Stromal cell of bone marrow (primary cell): Measurements from ENCODE around the gene OR52I2.

ENCODE experiments used
- DNase-seq: peaks from one replicate; pipeline ENCODE4 v3.0.0-alpha.2; 2012; ENCODE audit warnings: low read depth

OR52I2 gene

GRCh38 chr11:4581443-4581842 lies at the start of gene OR52I2:
TSS of gene OR52I2 (plus strand) at chr11:4581743.
- no peak for DNase-seq

DNA sequence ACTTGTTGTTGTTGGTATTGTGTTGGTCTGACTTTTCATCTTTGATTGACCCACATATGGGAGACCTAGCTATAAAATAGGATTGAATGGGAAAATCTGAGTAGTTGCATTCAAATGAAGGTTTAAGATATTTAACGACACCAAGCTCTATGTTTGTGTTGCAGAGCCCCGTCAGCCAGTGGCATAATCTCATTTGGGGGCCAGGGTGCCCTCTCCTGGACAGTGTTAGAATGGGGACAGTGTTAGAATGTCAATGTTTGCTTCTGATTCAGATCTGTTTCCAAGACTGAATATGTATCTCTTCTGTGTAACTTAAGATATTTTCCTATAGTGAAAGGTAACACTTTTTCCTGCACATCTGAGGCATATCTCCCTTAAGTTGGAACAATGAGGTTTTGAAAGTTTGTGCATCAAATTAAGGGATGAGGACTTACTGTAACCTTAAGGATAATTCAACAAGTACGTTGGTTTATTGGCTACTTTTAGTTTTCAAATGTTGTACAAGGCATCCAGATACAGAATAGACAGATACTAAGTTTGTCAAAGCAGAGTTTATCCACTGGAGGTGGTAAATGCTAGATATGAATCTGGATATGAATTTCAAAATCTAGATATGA lies 41.8 kb upstream of the OR52I2 start:
- peak; percentile 32 for DNase-seq

DNA sequence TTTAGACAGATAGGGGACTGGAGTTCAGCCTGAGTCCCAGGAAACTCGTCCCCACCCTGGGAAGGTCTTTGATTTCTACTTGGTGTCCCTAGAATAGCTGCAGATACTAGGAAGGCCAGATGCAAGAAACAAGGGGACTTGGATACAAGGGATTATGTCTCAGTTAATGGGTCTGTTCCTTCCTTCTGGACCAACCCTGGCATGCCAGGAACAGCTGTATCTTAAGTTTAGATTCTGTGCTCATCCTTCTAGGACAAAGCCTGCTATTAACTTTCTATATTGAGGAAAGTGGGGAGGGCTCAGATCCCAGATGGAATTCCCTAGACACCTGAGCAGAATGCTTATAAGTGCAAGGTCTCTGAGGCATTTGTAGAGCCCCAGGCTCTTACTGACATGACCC lies 40.5 kb upstream of the OR52I2 start:
- no peak for DNase-seq

DNA sequence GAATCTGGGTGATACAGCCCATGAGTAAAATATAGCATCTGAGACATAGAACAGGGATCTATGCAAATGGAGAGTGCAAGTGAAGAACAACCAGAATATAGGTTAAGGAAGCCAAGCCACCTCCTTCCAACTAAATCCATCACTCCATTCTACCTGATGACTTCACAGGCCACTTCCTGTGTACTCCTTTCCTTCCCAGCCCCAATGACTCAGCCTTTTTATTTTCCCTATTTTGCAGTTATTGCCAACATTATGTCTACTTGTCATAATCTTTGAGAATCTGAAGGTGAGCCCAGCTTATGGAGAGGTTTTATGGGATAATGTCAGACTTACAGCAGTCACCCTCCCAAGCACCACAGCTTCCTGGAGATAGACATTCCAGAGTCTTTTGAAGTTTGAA lies 38.0 kb upstream of the OR52I2 start:
- DNase-seq = no peak

DNA sequence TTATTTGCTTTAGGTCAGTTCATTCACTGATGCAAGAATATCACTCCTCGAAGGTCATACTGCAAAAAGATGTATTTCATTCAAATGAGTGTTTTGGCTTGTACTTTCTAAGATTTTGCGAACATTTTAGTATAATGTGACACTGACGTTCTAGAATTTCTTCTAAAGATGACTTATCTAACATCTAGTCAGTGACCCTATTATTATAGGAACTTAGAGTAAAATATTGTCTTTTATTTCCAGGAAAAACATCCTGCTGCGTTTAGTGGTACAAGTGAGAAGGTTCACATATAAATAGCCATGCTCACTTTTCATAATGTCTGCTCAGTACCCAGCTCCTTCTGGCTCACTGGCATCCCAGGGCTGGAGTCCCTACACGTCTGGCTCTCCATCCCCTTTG lies 36.7 kb upstream of the OR52I2 start, which contains the start of gene OR52M1:
Gene OR52M1, plus strand, starts transcription at position 301 of the 400 bp plus-strand sequence. Its CDS starts 0 bp downstream, at position 301.
- no peak for DNase-seq

GRCh38 chr11:4546878-4547277 lies 34.7 kb upstream of the OR52I2 start:
- no peak for DNase-seq

- no peak for DNase-seq
Measured at GRCh38 chr11:4547416-4547815, 34.1 kb upstream of the OR52I2 start.

GRCh38 chr11:4551346-4551979 lies 30.1 kb upstream of the OR52I2 start:
- DNase-seq = no peak

DNA sequence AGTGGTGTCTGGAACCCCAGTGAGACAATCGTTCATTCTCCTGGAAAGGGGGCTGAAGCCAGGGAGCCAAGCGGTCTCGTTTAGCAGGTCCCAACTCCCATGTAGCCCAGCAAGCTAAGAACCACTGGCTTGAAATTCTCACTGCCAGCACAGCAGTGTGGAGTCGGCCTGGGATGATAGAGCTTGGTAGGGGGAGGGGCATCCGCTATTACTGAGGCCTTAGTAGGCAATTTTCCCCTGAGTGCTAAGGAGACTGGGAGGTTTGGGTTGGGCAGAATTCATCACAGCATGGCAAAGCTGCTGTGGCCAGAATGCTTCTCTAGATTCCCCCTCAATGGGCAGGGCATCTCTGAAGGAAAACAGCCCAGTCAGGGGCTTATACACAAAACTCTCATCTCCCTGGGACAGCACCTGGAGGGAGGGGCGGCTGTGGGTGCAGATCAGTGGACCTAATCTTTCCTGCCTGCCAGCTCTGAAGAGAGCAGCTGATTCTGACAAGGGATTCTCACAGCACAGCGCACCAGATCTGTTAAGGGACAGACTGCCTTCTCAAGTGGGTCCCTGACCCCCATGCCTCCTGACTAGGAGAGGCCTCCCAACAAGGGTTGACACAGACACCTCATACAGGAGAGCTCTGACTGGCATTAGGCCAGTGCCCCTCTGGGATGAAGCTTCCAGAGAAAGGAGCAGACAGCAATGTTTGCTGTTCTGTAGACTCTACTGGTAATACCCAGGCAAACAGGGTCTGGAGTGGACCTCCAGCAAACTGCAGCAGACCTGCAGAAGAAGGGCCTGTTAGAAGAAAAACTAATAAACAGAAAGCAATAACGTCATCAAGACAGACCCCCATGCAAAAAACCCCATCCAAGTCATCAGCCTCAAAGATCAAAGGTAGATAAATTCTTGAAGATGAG lies 21.8 kb upstream of the OR52I2 start:
- no peak for DNase-seq

DNA sequence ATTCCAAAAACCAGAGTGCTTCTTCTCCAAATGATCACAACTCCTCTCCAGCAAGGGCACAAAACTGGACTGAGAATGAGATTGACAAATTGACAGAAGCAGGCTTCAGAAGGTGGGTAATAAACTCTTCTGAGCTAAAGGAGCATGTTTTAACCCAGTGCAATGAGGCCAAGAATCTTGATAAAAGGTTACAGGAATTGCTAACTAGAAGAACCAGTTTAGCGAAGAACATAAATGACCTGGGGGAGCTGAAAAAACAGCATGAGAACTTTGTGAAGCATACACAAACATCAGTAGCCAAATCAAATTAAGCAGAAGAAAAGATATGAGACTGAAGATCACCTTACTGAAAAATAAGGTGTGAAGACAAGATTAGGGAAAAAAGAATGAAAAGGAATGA lies 21.1 kb upstream of the OR52I2 start:
- DNase-seq = no peak

DNA sequence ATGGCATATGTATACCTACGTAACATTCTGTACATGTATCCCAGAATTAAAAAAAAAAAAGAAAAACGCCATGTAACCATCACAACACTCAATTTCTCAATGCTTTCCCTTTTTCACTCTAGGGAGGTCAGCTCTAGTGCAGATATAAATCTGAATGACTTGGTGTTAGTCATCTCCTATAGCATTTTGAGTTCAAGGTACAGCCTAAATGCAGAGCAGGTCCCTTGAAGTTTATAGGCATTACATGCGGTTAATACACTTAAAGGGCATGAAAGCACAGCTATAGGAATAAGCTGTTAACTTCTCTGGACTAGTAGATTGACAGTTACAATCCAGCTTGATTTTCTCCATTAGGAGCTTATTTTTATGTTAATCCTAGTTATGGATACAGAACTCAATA lies 16.2 kb upstream of the OR52I2 start:
- no peak for DNase-seq

DNA sequence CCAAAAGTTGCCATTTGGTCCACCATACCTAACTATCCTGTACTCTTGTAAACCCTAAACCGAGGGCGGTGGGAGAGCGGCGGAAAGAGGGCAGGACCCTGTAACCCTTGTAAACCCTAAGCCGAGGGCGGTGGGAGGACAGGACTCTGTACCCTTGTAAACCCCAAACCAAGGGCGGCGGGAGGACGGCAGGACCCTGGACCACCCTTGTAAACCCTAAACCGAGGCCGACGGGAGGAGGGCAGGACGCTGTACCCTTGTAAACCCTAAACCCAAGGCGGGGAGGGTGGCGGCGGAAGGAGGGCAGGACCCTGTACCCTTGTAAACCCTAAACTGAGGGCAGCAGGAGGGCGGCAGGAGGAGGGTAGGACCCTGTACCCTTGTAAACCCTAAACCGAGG lies 12.5 kb upstream of the OR52I2 start:
- no peak for DNase-seq

DNA sequence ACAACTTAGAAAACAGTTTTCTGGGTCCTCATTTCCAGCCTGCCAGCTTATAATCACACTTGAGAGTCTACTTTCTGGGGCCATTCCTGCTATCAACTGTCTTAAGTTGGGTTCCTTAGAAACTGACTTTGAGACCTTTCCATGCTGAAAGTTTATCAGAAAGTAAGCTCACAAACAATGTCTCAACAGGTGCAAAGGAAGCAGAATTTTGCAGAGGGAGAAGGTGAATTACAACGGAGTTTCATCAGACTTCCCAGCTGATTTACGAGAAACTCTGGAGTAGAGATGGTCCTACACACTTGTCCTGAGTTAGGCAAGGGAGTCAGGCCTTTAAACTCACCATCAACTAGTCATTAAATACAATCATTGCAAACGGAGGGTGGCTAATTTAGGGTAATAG lies 4.7 kb upstream of the OR52I2 start:
- DNase-seq = no peak

DNA sequence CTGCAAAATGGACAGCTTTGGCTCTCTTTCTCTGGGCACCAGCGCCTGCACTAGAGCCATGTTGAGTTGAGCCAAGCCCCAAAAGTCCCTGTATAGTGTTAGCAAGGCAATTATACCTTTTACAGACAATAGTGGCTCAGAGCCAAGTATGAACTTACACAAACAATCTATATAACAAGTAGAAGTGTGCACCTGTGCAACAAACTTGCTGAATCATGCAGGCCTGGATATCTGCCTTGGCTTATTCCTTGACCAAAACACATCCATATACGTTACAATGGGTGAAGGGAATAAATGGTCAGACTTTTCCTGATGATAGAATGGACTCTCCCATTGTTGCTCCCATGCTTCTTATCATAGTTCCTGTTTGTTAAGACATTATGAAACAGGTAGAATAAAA lies 3.8 kb upstream of the OR52I2 start:
- DNase-seq = no peak

DNA sequence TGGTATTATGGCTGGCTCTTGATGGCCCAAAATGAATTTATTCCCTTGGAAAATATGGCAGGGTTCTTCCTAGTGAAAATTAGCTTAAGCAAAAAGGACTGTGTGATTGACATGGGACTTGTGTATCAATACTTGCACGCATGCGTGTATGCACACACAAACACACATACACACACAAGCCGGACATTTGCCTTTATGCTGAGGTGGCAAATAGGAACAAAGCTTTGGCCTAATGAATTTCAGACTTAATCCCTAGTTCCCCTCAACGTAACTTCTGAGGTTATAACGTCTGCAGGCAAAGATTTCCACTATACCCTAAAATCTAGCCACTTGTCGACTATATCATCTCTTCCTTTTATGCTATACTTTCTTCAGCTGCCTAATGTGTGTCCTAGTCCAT lies 2.9 kb upstream of the OR52I2 start:
- DNase-seq = no peak

DNA sequence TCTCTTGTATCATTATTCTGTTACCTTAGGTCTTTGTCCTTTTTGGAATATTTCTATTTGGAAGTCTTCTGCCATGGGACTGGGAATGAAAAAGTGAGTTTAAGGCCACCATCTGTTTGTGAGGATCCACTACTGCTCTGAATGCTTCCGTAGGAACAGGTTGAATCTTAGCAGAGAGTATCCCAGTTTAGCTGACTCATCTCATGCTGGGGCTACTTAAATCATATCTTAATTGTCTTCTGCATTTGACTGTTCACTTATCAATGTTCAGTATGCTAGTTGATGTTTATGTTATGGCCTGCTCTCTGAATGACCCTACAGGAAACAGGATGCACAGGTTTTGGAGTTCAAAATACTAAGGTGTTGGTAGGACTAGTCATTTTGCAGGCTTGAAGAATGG lies 1.4 kb upstream of the OR52I2 start:
- no peak for DNase-seq

GRCh38 chr11:4589017-4589416 lies 7.5 kb downstream of the OR52I2 start:
- no peak for DNase-seq

DNA sequence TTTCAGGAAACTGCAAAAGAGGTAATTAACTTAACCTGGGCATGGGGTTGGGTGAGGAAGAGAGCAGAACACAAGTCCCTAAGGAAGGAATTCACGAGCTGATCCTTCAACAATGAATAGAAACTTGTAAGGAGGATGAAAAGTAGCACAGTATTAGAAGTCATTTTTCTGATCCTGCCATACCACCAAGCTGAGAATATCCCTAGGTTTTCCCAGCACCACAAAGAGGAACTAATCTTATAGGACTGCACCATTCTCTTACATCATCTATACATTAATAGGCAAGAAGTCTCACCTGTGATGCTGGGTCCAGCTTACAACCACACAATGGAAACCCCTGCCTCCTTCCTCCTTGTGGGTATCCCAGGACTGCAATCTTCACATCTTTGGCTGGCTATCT lies 12.2 kb downstream of the OR52I2 start, which contains the start of gene OR52I1:
Gene OR52I1, plus strand, starts transcription at position 301 of the 400 bp plus-strand sequence. Its CDS starts 0 bp downstream, at position 301.
- DNase-seq = no peak

- DNase-seq = no peak
Measured at GRCh38 chr11:4605057-4605456, 23.5 kb downstream of the OR52I2 start.

GRCh38 chr11:4606231-4607015 lies 24.9 kb downstream of the OR52I2 start:
- peak; percentile 36 for DNase-seq

DNA sequence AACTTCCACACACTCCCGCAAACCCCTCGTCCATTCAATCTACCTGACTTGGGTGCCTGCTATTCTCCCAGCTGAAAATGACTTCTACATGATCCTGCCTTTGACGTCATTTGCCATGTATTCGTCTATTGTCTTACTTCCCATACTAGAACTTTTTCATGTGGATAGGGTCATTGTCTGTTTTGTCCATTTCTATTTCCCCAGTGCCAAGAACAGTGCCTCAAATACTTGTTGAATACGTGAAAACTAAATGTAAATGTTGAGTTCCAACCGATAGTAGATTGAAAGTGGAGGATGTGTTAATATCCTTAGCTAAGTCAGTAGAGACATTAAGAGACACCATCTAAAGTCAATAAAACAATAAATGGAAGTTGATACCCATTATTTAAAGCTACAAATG lies 25.6 kb downstream of the OR52I2 start:
- DNase-seq = no peak
